Epithelial cell of proximal tubule (primary cell): ENCODE data around the gene DHRS7C. TPM values are rescaled to one million over a fixed set of nuclear protein-coding genes. Genes with fewer than 3 reads are reported as not detected.

Source experiments
- DNase-seq: peaks from one replicate; pipeline ENCODE4 v3.0.0-alpha.2; 2011; ENCODE audit warnings: low read depth
- H3K4me3 ChIP-seq: 2 replicates; pipeline ENCODE4 v1.5.1; 2011; ENCODE audit warnings: low read depth, mild to moderate bottlenecking, low read length
- total RNA-seq: library from RNA; depleted of rRNA; stranded (reverse); fragments of >200 nt; gene quantifications from 2 replicates; pipeline ENCODE4 v1.2.3, GENCODE V29; 2015
- TF ChIP-seq, protein P1 (sequence below): conservative IDR thresholded peaks from 2 replicates; pipeline ENCODE4 v1.5.1; 2012; ENCODE audit warnings: low read depth, mild to moderate bottlenecking, low read length

DHRS7C gene
- total RNA-seq, 1 donor from 2014 or later = not detected

- DNase-seq = no peak
- TF ChIP-seq, protein P1, sequence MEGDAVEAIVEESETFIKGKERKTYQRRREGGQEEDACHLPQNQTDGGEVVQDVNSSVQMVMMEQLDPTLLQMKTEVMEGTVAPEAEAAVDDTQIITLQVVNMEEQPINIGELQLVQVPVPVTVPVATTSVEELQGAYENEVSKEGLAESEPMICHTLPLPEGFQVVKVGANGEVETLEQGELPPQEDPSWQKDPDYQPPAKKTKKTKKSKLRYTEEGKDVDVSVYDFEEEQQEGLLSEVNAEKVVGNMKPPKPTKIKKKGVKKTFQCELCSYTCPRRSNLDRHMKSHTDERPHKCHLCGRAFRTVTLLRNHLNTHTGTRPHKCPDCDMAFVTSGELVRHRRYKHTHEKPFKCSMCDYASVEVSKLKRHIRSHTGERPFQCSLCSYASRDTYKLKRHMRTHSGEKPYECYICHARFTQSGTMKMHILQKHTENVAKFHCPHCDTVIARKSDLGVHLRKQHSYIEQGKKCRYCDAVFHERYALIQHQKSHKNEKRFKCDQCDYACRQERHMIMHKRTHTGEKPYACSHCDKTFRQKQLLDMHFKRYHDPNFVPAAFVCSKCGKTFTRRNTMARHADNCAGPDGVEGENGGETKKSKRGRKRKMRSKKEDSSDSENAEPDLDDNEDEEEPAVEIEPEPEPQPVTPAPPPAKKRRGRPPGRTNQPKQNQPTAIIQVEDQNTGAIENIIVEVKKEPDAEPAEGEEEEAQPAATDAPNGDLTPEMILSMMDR = no peak
- H3K4me3 ChIP-seq = no peak overlapping the region
These were observed 24.4 kb downstream of the DHRS7C start for GRCh38 chr17:9766970-9767369.

GRCh38 chr17:9765322-9765721, 26.1 kb downstream of the DHRS7C start:
- no peak overlapping the region for H3K4me3 ChIP-seq
- DNase-seq = no peak
- TF ChIP-seq, protein P1 = no peak

DNA sequence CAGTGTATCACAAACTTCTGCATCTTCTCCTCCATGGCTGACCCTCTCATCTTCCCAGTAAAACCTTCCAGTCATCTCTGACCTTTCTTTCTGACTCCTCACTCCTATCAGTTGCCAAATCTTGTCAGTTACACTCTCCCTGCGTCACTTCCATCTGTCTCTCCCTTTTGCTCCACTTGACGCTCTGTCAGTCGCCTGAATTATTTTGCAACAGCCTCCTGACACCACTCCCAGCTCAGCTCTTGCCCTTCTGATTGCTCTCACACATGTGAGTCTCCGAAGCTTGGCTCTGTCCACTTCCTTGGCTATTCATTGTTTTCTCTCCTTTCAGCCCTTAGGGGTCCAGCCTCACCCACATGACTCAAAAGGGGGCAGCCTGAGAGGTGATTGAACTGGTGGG, 27.7 kb downstream of the DHRS7C start:
- H3K4me3 ChIP-seq = no peak overlapping the region
- TF ChIP-seq, protein P1 = no peak

GRCh38 chr17:9760266-9760665, 31.1 kb downstream of the DHRS7C start:
- H3K4me3 ChIP-seq = no peak overlapping the region
- TF ChIP-seq, protein P1 = no peak
- no peak for DNase-seq

More for the DNA sequence above, 27.7 kb downstream of the DHRS7C start:
- no peak for DNase-seq

DNA sequence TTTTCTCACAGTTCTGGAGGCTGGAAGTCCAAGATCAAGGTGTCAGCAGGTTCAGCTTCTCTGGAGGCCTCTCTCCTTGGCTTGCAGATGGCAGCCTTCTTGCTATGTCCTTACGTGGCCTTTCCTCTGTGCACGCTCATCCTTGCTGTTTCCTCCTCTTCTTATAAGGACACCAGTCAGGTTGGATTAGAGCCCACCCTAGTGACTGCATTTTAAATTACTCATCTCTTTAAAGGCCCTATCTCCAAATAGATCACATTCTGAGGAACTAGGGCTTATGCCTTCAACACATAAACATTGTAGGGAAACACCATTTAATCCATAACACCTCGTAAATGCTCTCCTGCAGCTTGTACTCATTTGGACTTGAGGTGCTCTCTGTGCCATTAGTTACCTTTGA, 36.3 kb downstream of the DHRS7C start:
- no peak for DNase-seq
- no peak overlapping the region for H3K4me3 ChIP-seq
- TF ChIP-seq, protein P1 = no peak

DNA sequence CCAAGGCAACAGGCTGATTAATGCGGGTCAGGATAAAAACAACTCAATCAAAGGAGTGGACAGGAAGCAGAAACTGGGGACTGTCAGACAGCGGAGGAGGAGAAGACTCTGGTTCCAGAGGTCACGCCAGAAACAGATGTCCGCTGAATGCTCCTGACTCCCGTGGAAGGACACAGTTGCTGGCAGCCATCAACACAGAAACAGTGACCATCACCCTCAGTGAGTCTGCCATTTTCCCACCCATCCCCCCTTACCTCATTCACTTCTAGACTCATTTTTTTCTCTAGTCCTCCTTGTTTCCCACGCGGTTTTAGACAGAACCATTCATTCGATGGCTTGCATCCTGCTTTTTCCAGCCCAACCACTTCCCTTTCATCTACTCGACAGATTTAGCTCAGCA, 40.9 kb downstream of the DHRS7C start:
- H3K4me3 ChIP-seq = no peak overlapping the region
- TF ChIP-seq, protein P1 = no peak
- DNase-seq = no peak

- H3K4me3 ChIP-seq = no peak overlapping the region
- TF ChIP-seq, protein P1 = no peak
- no peak for DNase-seq
These were observed 61.5 kb downstream of the DHRS7C start for GRCh38 chr17:9729735-9730420.
